ENCODE measurements around the gene FHIT.

DNA sequence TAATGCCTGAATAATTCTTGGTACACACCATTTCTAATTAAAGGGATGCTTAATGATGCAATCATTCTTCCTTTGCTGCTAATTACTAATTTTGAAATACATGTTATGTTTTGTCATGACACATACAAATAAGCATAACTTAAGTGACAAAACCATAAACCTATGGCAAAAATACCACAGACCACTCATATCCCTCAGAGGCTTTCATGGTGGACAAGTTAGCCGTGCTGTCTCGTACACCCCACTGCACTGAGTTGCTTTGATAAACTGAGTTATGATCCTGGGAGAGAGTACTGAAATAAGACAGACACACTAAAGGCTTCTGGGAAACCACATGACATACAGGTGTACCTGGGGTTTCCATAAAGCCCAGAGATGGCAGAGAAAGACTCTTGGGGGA lies 913.8 kb downstream of the FHIT start:
- TF ChIP-seq POLR2AphosphoS5 (IDR thresholded peaks at IDR 0.05), result no peak
- TF ChIP-seq, protein P1, sequence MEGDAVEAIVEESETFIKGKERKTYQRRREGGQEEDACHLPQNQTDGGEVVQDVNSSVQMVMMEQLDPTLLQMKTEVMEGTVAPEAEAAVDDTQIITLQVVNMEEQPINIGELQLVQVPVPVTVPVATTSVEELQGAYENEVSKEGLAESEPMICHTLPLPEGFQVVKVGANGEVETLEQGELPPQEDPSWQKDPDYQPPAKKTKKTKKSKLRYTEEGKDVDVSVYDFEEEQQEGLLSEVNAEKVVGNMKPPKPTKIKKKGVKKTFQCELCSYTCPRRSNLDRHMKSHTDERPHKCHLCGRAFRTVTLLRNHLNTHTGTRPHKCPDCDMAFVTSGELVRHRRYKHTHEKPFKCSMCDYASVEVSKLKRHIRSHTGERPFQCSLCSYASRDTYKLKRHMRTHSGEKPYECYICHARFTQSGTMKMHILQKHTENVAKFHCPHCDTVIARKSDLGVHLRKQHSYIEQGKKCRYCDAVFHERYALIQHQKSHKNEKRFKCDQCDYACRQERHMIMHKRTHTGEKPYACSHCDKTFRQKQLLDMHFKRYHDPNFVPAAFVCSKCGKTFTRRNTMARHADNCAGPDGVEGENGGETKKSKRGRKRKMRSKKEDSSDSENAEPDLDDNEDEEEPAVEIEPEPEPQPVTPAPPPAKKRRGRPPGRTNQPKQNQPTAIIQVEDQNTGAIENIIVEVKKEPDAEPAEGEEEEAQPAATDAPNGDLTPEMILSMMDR (IDR thresholded peaks at IDR 0.05), result no peak
- no peak for TF ChIP-seq POLR2A (IDR thresholded peaks at IDR 0.05)
